H9 (cell line): Measurements from ENCODE around the gene PLXND1. TPM values are rescaled to one million over a fixed set of nuclear protein-coding genes. Genes with fewer than 3 reads are reported as not detected.

Source experiments
- DNase-seq: peaks from one replicate; pipeline ENCODE4 v3.0.0-alpha.2; 2017
- H2AFZ ChIP-seq: one replicate; pipeline ENCODE4 v1.6.1; 2013; ENCODE audit warnings: mild to moderate bottlenecking, low read length, control low read depth, moderate library complexity
- H2AK5ac ChIP-seq: 2 replicates; pipeline ENCODE4 v1.6.1; 2013; ENCODE audit warnings: low read length, control low read depth, mixed read lengths; ENCODE audit not compliant: insufficient read length
- H2BK120ac ChIP-seq: one replicate; pipeline ENCODE4 v1.6.1; 2013; ENCODE audit warnings: low read depth, mild to moderate bottlenecking, low read length, control low read depth, inconsistent platforms; ENCODE audit not compliant: poor library complexity, severe bottlenecking
- H2BK12ac ChIP-seq: 2 replicates; pipeline ENCODE4 v1.6.1; 2013; ENCODE audit warnings: low read length, control low read depth, mixed read lengths, low read depth; ENCODE audit not compliant: insufficient read length
- H2BK15ac ChIP-seq: 2 replicates; pipeline ENCODE4 v1.6.1; 2013; ENCODE audit warnings: low read depth, low read length, control low read depth
- H2BK20ac ChIP-seq: one replicate; pipeline ENCODE4 v1.6.1; 2013; ENCODE audit warnings: low read depth, mild to moderate bottlenecking, low read length, control low read depth, inconsistent platforms; ENCODE audit not compliant: poor library complexity, severe bottlenecking
- H2BK5ac ChIP-seq: 2 replicates; pipeline ENCODE4 v1.6.1; 2013; ENCODE audit warnings: low read length, control low read depth, mixed read lengths; ENCODE audit not compliant: insufficient read length
- H3K14ac ChIP-seq: 2 replicates; pipeline ENCODE4 v1.6.1; 2013; ENCODE audit warnings: low read length, control low read depth; ENCODE audit not compliant: insufficient read depth
- H3K18ac ChIP-seq: 2 replicates; pipeline ENCODE4 v1.6.1; 2013; ENCODE audit warnings: low read depth, mild to moderate bottlenecking, mixed read lengths, low read length, control low read depth; ENCODE audit not compliant: insufficient read length
- H3K23ac ChIP-seq: 2 replicates; pipeline ENCODE4 v1.6.1; 2013; ENCODE audit warnings: low read length, control low read depth, mixed read lengths, low read depth; ENCODE audit not compliant: insufficient read length
- H3K23me2 ChIP-seq: 2 replicates; pipeline ENCODE4 v1.6.1; 2013; ENCODE audit warnings: low read depth, mild to moderate bottlenecking, mixed read lengths, low read length, control low read depth; ENCODE audit not compliant: insufficient read length, poor library complexity, severe bottlenecking
- H3K27ac ChIP-seq: 2 replicates; pipeline ENCODE4 v1.5.1; 2013; ENCODE audit warnings: low read length, control low read depth, mixed read lengths, low read depth; ENCODE audit not compliant: insufficient read length
- H3K27me3 ChIP-seq: 2 replicates; pipeline ENCODE4 v1.6.1; 2013; ENCODE audit warnings: low read length, control low read depth, inconsistent platforms; ENCODE audit not compliant: insufficient read depth
- H3K4ac ChIP-seq: 2 replicates; pipeline ENCODE4 v1.6.1; 2013; ENCODE audit warnings: low read depth, mild to moderate bottlenecking, control low read depth, inconsistent platforms, low read length, moderate library complexity
- H3K4me1 ChIP-seq: 2 replicates; pipeline ENCODE4 v1.6.1; 2013; ENCODE audit warnings: low read length, control low read depth, inconsistent platforms; ENCODE audit not compliant: insufficient read depth
- H3K4me2 ChIP-seq: 2 replicates; pipeline ENCODE4 v1.6.1; 2013; ENCODE audit warnings: low read length, control low read depth, mixed read lengths; ENCODE audit not compliant: insufficient read length, insufficient read depth
- H3K56ac ChIP-seq: 2 replicates; pipeline ENCODE4 v1.6.1; 2013; ENCODE audit warnings: low read depth, mild to moderate bottlenecking, mixed read lengths, low read length, control low read depth; ENCODE audit not compliant: insufficient read length
- H3K79me1 ChIP-seq: 2 replicates; pipeline ENCODE4 v1.6.1; 2013; ENCODE audit warnings: low read depth, mild to moderate bottlenecking, moderate library complexity, low read length, control low read depth, inconsistent platforms; ENCODE audit not compliant: insufficient read depth, poor library complexity, severe bottlenecking
- H3K79me2 ChIP-seq: 2 replicates; pipeline ENCODE4 v1.6.1; 2013; ENCODE audit warnings: low read length, control low read depth, inconsistent platforms; ENCODE audit not compliant: insufficient read depth
- H3K9ac ChIP-seq: 2 replicates; pipeline ENCODE4 v1.6.1; 2013; ENCODE audit warnings: low read length, control low read depth, mixed read lengths; ENCODE audit not compliant: insufficient read length; ENCODE audit errors: extremely low read depth
- H3K9me3 ChIP-seq: one replicate; pipeline ENCODE4 v1.6.1; 2013; ENCODE audit warnings: low read depth, low read length, inconsistent platforms; ENCODE audit not compliant: control insufficient read depth
- H3T11ph ChIP-seq: one replicate; pipeline ENCODE4 v1.6.1; 2013; ENCODE audit warnings: mild to moderate bottlenecking, low read length, control low read depth, inconsistent platforms
- H4K20me1 ChIP-seq: one replicate; pipeline ENCODE4 v1.6.1; 2013; ENCODE audit not compliant: control insufficient read depth, insufficient read length, insufficient read depth
- H4K5ac ChIP-seq: 2 replicates; pipeline ENCODE4 v1.6.1; 2013; ENCODE audit warnings: low read depth, mild to moderate bottlenecking, mixed read lengths, low read length, control low read depth; ENCODE audit not compliant: insufficient read length
- H4K8ac ChIP-seq: replicated peaks from 2 replicates; pipeline ENCODE4 v1.6.1; 2013; ENCODE audit warnings: low read length, control low read depth, mixed read lengths, low read depth; ENCODE audit not compliant: insufficient read length
- H4K91ac ChIP-seq: 2 replicates; pipeline ENCODE4 v1.6.1; 2013; ENCODE audit warnings: low read depth, mild to moderate bottlenecking, moderate library complexity, mixed read lengths, low read length, control low read depth; ENCODE audit not compliant: insufficient read length
- H3K27ac Mint-ChIP-seq, 3 experiments: 2 replicates in 2 of 3; 3 replicates in 1 of 3; pipeline ENCODE4 v1.8.0; 2020 to 2021; ENCODE audit warnings: mixed read lengths in 3 of 3, mild to moderate bottlenecking in 1 of 3, moderate library complexity in 1 of 3
- H3K27me3 Mint-ChIP-seq: 2 replicates; pipeline ENCODE4 v1.8.0; 2021; ENCODE audit warnings: low read depth, mild to moderate bottlenecking, moderate library complexity, mixed read lengths
- H3K36me3 Mint-ChIP-seq, 3 experiments: 2 replicates in 2 of 3; 3 replicates in 1 of 3; pipeline ENCODE4 v1.8.0; 2020 to 2021; ENCODE audit warnings: low read depth in 3 of 3, mixed read lengths in 3 of 3; ENCODE audit not compliant: insufficient read depth in 1 of 3
- H3K4me1 Mint-ChIP-seq, 2 experiments: 2 replicates each; pipeline ENCODE4 v1.8.0; 2020; ENCODE audit warnings: mixed read lengths in 2 of 2
- H3K4me3 Mint-ChIP-seq, 2 experiments: 2 replicates in 1 of 2; 3 replicates in 1 of 2; pipeline ENCODE4 v1.8.0; 2020 to 2021; ENCODE audit warnings: mild to moderate bottlenecking in 2 of 2, mixed read lengths in 2 of 2, moderate library complexity in 1 of 2
- H3K9me3 Mint-ChIP-seq, 2 experiments: 2 replicates in 1 of 2; 3 replicates in 1 of 2; pipeline ENCODE4 v1.8.0; 2020; ENCODE audit warnings: mild to moderate bottlenecking in 2 of 2, mixed read lengths in 2 of 2, moderate library complexity in 1 of 2
- CTCF ChIP-seq: fragments of 200-600 bp; sonication (generic); conservative IDR thresholded peaks from 3 replicates; pipeline ENCODE4 v1.8.0; 2021; ENCODE audit warnings: antibody characterized with exemption, mild to moderate bottlenecking
- WGBS: extraction: QIAGEN DNeasy Blood & Tissue Kit; methylation state at CpG from one replicate; pipeline ENCODE4 v1.1.7; 2013; ENCODE audit warnings: missing lambda C conversion rate, low lambda C conversion rate, mixed read lengths; ENCODE audit not compliant: insufficient read length; ENCODE audit errors: extremely low coverage; 5-methylcytosine and 5-hydroxymethylcytosine counted together
- total RNA-seq: library from RNA; stranded (reverse); gene quantifications from 2 replicates; pipeline ENCODE4 v1.2.1, GENCODE V29; 2021

PLXND1 gene
- total RNA-seq, 1 experiment from 2014 or later, result 50.9 TPM

GRCh38 chr3:129632056-129632455 lies 25.6 kb upstream of the PLXND1 start:
- no peak overlapping the region for H4K91ac ChIP-seq
- no peak for TF ChIP-seq CTCF
- no peak overlapping the region for H2BK20ac ChIP-seq
- no peak for DNase-seq
- H3T11ph ChIP-seq, result no peak overlapping the region
- Mint-ChIP-seq H3K9me3 (peaks cover 9 to 13% of the 10 kb centered on the region in 2 experiments), H3K4me1 (peaks cover 9 to 12% of the 10 kb centered on the region in 2 experiments), H3K36me3 (peaks cover 1 to 15% (median 1%) of the 10 kb centered on the region in 3 experiments; a peak in 6 of 7 replicates), H3K4me3 (no peak overlapping the region), H3K27ac (no peak overlapping the region), H3K27me3 (no peaks in the 10 kb centered on the region)
- no peaks in the 10 kb centered on the region; the same call in 1 of the 2 replicates for H3K4me1 ChIP-seq
- H3K23me2 ChIP-seq, result peaks cover 7% of the 10 kb centered on the region
- no peak overlapping the region for H3K23ac ChIP-seq
- H3K9me3 ChIP-seq, result no peaks in the 10 kb centered on the region
- no peak overlapping the region for H3K27ac ChIP-seq
- H3K14ac ChIP-seq, result peak overlapping the region; percentile 39; the same call in 1 of the 2 replicates
- no peak overlapping the region for H4K5ac ChIP-seq
- H3K18ac ChIP-seq, result no peak overlapping the region
- H4K20me1 ChIP-seq, result no peaks in the 10 kb centered on the region
- no peaks in the 10 kb centered on the region for H3K79me1 ChIP-seq
- H2BK15ac ChIP-seq, result no peak overlapping the region
- H3K4ac ChIP-seq, result no peak overlapping the region
- WGBS, result no CpG with 5 or more reads among the region's 9 CpGs
- no peak overlapping the region for H2AFZ ChIP-seq
- no peak overlapping the region for H3K56ac ChIP-seq
- no peak overlapping the region for H2BK120ac ChIP-seq
- no peaks in the 10 kb centered on the region for H3K27me3 ChIP-seq
- H4K8ac ChIP-seq, result no peak overlapping the region
- no peak overlapping the region for H2AK5ac ChIP-seq
- no peak overlapping the region for H2BK12ac ChIP-seq
- no peaks in the 10 kb centered on the region for H3K79me2 ChIP-seq
- H3K9ac ChIP-seq, result no peak overlapping the region
- H2BK5ac ChIP-seq, result no peak overlapping the region
- no peak overlapping the region for H3K4me2 ChIP-seq
